Peyer's patch (tissue), 4 donors: Measurements from ENCODE around the gene SYNE2.

ENCODE experiments used
- POLR2A ChIP-seq, 2 donors: fragments of 450-650 bp; IDR thresholded peaks; one replicate each; pipeline ENCODE4 v1.5.1; 2017; ENCODE audit warnings: antibody characterized with exemption in 2 of 2, mild to moderate bottlenecking in 2 of 2, moderate library complexity in 2 of 2
- TF ChIP-seq, protein P1 (sequence below), 6 experiments: fragments of 450-650 bp in 4 of 6; fragments of 200-600 bp in 2 of 6; sonication (generic) in 1 of 6; IDR thresholded peaks; one replicate each; pipeline ENCODE4 v1.5.1; 2017 to 2019; ENCODE audit warnings: antibody characterized with exemption in 6 of 6, mild to moderate bottlenecking in 3 of 6, moderate library complexity in 1 of 6

- TF ChIP-seq, protein P1, sequence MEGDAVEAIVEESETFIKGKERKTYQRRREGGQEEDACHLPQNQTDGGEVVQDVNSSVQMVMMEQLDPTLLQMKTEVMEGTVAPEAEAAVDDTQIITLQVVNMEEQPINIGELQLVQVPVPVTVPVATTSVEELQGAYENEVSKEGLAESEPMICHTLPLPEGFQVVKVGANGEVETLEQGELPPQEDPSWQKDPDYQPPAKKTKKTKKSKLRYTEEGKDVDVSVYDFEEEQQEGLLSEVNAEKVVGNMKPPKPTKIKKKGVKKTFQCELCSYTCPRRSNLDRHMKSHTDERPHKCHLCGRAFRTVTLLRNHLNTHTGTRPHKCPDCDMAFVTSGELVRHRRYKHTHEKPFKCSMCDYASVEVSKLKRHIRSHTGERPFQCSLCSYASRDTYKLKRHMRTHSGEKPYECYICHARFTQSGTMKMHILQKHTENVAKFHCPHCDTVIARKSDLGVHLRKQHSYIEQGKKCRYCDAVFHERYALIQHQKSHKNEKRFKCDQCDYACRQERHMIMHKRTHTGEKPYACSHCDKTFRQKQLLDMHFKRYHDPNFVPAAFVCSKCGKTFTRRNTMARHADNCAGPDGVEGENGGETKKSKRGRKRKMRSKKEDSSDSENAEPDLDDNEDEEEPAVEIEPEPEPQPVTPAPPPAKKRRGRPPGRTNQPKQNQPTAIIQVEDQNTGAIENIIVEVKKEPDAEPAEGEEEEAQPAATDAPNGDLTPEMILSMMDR (IDR thresholded peaks at IDR 0.05): no peak
- TF ChIP-seq POLR2A (IDR thresholded peaks at IDR 0.05): no peak
These were observed 342.4 kb downstream of the SYNE2 start for GRCh38 chr14:64195199-64195598.
